ENCODE measurements around the gene FCHO2.

Gene FCHO2

GRCh38 chr5:73125289-73125688, 169.4 kb downstream of the FCHO2 start:
- DNase-seq (ENCODE audit: low read depth) = no peak
- no peak for TF ChIP-seq CTCF (conservative IDR thresholded peaks at IDR 0.05; ENCODE audit: low read length)
- H3K4me3 ChIP-seq (ENCODE audit: low read length) = no peak overlapping the region

GRCh38 chr5:73126381-73126780, 170.5 kb downstream of the FCHO2 start:
- DNase-seq (ENCODE audit: low read depth) = peak; percentile 39
- H3K4me3 ChIP-seq (ENCODE audit: low read length) = no peak overlapping the region
- no peak for TF ChIP-seq CTCF (conservative IDR thresholded peaks at IDR 0.05; ENCODE audit: low read length)

GRCh38 chr5:73126957-73127356, 171.1 kb downstream of the FCHO2 start:
- TF ChIP-seq CTCF (conservative IDR thresholded peaks at IDR 0.05; ENCODE audit: low read length) = no peak
- H3K4me3 ChIP-seq (ENCODE audit: low read length) = no peak overlapping the region
- no peak for DNase-seq (ENCODE audit: low read depth)

- no peak for TF ChIP-seq CTCF (conservative IDR thresholded peaks at IDR 0.05; ENCODE audit: low read length)
- DNase-seq (ENCODE audit: low read depth) = no peak
These were observed 173.3 kb downstream of the FCHO2 start for GRCh38 chr5:73129143-73129542.

GRCh38 chr5:73130811-73131210, 175.0 kb downstream of the FCHO2 start:
- no peak overlapping the region for H3K4me3 ChIP-seq (ENCODE audit: low read length)
- no peak for TF ChIP-seq CTCF (conservative IDR thresholded peaks at IDR 0.05; ENCODE audit: low read length)
- DNase-seq (ENCODE audit: low read depth) = no peak

More at GRCh38 chr5:73129143-73129542, 173.3 kb downstream of the FCHO2 start:
- H3K4me3 ChIP-seq (ENCODE audit: low read length) = no peak overlapping the region

GRCh38 chr5:73131711-73132425, 176.0 kb downstream of the FCHO2 start:
- H3K4me3 ChIP-seq (ENCODE audit: low read length) = no peak overlapping the region
- TF ChIP-seq CTCF (conservative IDR thresholded peaks at IDR 0.05; ENCODE audit: low read length) = no peak

GRCh38 chr5:73132759-73133158, 176.9 kb downstream of the FCHO2 start:
- H3K4me3 ChIP-seq (ENCODE audit: low read length) = no peak overlapping the region
- TF ChIP-seq CTCF (conservative IDR thresholded peaks at IDR 0.05; ENCODE audit: low read length) = no peak
- DNase-seq (ENCODE audit: low read depth) = no peak

More at GRCh38 chr5:73131711-73132425, 176.0 kb downstream of the FCHO2 start:
- no peak for DNase-seq (ENCODE audit: low read depth)

Measured in AG10803 (cell line).